ENCODE measurements around the gene SNX9. TPM values are rescaled to one million over a fixed set of nuclear protein-coding genes. Genes with fewer than 3 reads are reported as not detected.

Gene SNX9
- total RNA-seq, 1 experiment from 2014 or later = 32.8 TPM

GRCh38 chr6:157991067-157991432 lies 168.0 kb downstream of the SNX9 start:
- Histone ChIP-seq H3K4me3 (no peak overlapping the region), H3K9me3 (replicated peaks) (no peaks in the 10 kb centered on the region), H3K27ac (no peak overlapping the region), H3K36me3 (peaks cover 9% of the 10 kb centered on the region; the same call in 1 of the 2 replicates), H3K27me3 (replicated peaks) (no peaks in the 10 kb centered on the region), H3K4me1 (replicated peaks) (peaks cover 37% of the 10 kb centered on the region)
- no peak for DNase-seq (ENCODE audit: low read depth in 1 of 2, low spot score in 2 of 2)

GRCh38 chr6:157993076-157993475 lies 170.0 kb downstream of the SNX9 start:
- no peak for DNase-seq (ENCODE audit: low read depth in 1 of 2, low spot score in 2 of 2)
- Histone ChIP-seq H3K36me3 (peaks cover 8% of the 10 kb centered on the region), H3K27me3 (replicated peaks) (no peaks in the 10 kb centered on the region), H3K4me1 (replicated peaks) (peaks cover 32% of the 10 kb centered on the region), H3K4me3 (no peak overlapping the region), H3K9me3 (replicated peaks) (no peaks in the 10 kb centered on the region), H3K27ac (no peak overlapping the region)

- Histone ChIP-seq H3K36me3 (peaks cover 3% of the 10 kb centered on the region), H3K4me1 (replicated peaks) (peaks cover 25% of the 10 kb centered on the region), H3K27me3 (replicated peaks) (no peaks in the 10 kb centered on the region), H3K27ac (peak overlapping the region; percentile 46; the same call in 1 of the 2 replicates), H3K4me3 (no peak overlapping the region), H3K9me3 (replicated peaks) (no peaks in the 10 kb centered on the region)
- peak in 1 of 2 experiments; percentile 50 for DNase-seq (ENCODE audit: low read depth in 1 of 2, low spot score in 2 of 2)
These were observed 171.2 kb downstream of the SNX9 start for GRCh38 chr6:157994125-157994795.

Other genes with a start within 250 kb of the SNX9 start
- gene SYNJ2, start 158.6 kb downstream of the SNX9 start, total RNA-seq (2014; rRNA removed; shearing (Covaris generic)) = 20.9 and 23.7 TPM in 2 replicates